ENCODE results near the gene ARHGAP32. TPM values are rescaled to one million over a fixed set of nuclear protein-coding genes. Genes with fewer than 3 reads are reported as not detected.
"Not testable (repeated sequence)": the region's sequence is repeated elsewhere in the genome, so short reads cannot be mapped to it uniquely, and the experiment has no call there.

ARHGAP32 gene
- total RNA-seq, 2 experiments from 2014 or later, result 2.5 to 3.4 TPM

- no peak overlapping the region for H3K27ac Mint-ChIP-seq
- H3K36me3 Mint-ChIP-seq, result no peaks in the 10 kb centered on the region
- no peaks in the 10 kb centered on the region for H3K9me3 Mint-ChIP-seq
- POLR2A ChIA-PET, result no interaction called here
- H3K4me3 Mint-ChIP-seq, result no peak overlapping the region
- H3K27me3 Mint-ChIP-seq, result no peaks in the 10 kb centered on the region
- peaks cover 3% of the 10 kb centered on the region for H3K4me1 Mint-ChIP-seq
- ATAC-seq (ENCODE audit: low read depth), result no peak
- DNase-seq, result no peak
Measured at GRCh38 chr11:129214710-129215295, 22.7 kb upstream of the ARHGAP32 start.

DNA sequence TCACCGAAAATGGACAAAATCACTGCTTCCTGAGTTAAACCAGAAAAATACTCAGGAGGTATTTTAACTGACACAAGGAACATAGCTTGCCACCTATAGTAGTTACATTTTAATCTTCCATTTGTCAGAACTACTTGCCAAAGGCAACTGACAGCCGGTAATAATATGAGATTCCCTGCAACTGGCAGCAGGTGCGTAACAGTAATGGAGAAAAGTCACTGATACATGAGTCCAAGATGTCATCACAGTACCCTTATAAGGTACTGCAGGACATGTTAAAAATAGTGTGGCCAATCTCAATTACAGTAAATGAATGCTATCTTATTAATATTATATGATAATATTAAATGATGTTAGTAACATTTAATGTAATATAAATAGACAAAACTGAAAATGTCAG, 21.1 kb upstream of the ARHGAP32 start:
- no peaks in the 10 kb centered on the region for H3K9me3 Mint-ChIP-seq
- DNase-seq (no peak), ATAC-seq (ENCODE audit: low read depth) (no peak)
- H3K36me3 Mint-ChIP-seq, result no peaks in the 10 kb centered on the region
- POLR2A ChIA-PET, result no interaction called here
- H3K27me3 Mint-ChIP-seq, result no peaks in the 10 kb centered on the region
- peaks cover 3% of the 10 kb centered on the region for H3K4me1 Mint-ChIP-seq
- H3K27ac Mint-ChIP-seq, result no peak overlapping the region
- H3K4me3 Mint-ChIP-seq, result no peak overlapping the region

DNA sequence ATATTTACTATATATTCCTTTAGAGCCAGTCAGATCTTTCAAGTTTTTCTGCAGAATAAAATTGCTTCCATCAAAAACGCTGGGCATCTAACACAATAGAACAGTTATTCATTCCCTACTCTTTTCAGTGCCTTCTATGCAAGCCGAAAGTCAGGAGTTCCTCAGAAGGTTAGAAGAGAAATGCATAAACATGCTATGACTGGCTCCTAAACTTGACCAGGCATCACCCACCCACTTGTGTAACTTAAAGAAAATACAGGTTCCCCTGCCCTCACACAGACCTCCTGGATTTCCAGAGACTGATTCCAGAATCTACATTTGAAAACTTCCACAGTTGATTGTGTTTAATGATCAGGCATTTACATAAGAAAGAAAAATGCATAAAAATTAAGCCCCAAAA, 19.3 kb upstream of the ARHGAP32 start:
- H3K4me1 Mint-ChIP-seq, result peaks cover 3% of the 10 kb centered on the region
- no peaks in the 10 kb centered on the region for H3K36me3 Mint-ChIP-seq
- H3K9me3 Mint-ChIP-seq, result peaks cover 1% of the 10 kb centered on the region
- no peak for ATAC-seq (ENCODE audit: low read depth)
- no peak overlapping the region for H3K4me3 Mint-ChIP-seq
- DNase-seq, result no peak
- POLR2A ChIA-PET, result no interaction called here
- H3K27ac Mint-ChIP-seq, result no peak overlapping the region
- no peaks in the 10 kb centered on the region for H3K27me3 Mint-ChIP-seq

- Mint-ChIP-seq H3K4me1 (peaks cover 3% of the 10 kb centered on the region), H3K4me3 (no peak overlapping the region), H3K9me3 (peaks cover 1% of the 10 kb centered on the region), H3K36me3 (no peaks in the 10 kb centered on the region), H3K27ac (no peak overlapping the region), H3K27me3 (no peaks in the 10 kb centered on the region)
- DNase-seq (no peak), ATAC-seq (ENCODE audit: low read depth) (no peak)
- POLR2A ChIA-PET, result no interaction called here
Measured at GRCh38 chr11:129210831-129211181, 18.7 kb upstream of the ARHGAP32 start.

DNA sequence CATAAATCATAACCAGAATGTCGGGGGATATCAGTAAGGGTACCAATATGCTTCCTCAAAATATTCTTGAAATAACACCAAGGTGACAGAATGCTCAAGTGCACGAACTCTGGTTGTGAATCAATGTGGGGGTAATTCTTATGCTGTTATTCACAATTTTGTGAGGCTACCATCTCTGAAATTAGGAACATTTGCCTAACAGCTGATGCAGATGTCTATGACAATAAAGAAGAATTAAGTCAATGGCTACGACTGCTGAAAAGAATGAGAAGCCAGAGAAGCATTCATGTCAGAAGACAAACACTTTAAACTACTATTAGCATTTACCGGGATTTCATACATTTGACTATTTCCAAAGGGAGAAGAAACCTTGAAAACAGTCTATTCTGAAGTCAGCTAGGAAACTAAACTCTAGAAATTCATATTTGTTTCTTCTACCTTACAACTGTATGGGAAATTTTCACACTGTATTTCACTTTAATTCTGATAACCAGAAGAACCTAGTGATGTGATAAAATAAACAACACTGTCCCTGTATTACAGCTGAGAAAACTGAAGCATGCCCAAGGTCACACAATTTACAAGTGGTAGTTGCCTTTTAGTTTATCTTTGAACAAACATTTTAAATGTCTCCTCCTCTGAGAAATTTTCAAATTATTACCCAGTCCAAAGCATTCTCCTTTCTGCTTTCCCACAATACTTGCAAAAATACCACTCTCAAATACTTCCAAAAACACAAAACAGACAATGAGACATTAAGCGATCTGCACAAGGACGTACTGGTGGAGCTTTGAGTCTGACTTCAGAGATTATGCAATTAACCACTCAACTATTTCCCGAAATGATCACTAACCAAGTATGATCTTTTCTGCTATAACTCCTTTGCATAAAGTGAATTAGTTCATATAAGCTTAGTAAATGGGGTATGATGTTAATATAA, 18.0 kb upstream of the ARHGAP32 start:
- H3K36me3 Mint-ChIP-seq, result no peaks in the 10 kb centered on the region
- H3K4me1 Mint-ChIP-seq, result peaks cover 3% of the 10 kb centered on the region
- no peak for DNase-seq
- no peak for ATAC-seq (ENCODE audit: low read depth)
- no peak overlapping the region for H3K27ac Mint-ChIP-seq
- H3K9me3 Mint-ChIP-seq, result peaks cover 1% of the 10 kb centered on the region
- H3K4me3 Mint-ChIP-seq, result no peak overlapping the region
- H3K27me3 Mint-ChIP-seq, result no peaks in the 10 kb centered on the region
- POLR2A ChIA-PET, result no interaction called here

GRCh38 chr11:129208863-129209262, 16.7 kb upstream of the ARHGAP32 start:
- no peak overlapping the region for H3K27ac Mint-ChIP-seq
- H3K36me3 Mint-ChIP-seq, result no peaks in the 10 kb centered on the region
- H3K9me3 Mint-ChIP-seq, result peaks cover 1% of the 10 kb centered on the region
- H3K27me3 Mint-ChIP-seq, result no peaks in the 10 kb centered on the region
- POLR2A ChIA-PET, result no interaction called here
- no peak overlapping the region for H3K4me3 Mint-ChIP-seq
- no peak for ATAC-seq (ENCODE audit: low read depth)
- DNase-seq, result no peak
- H3K4me1 Mint-ChIP-seq, result no peaks in the 10 kb centered on the region

GRCh38 chr11:129204150-129204838, 12.2 kb upstream of the ARHGAP32 start:
- no peak overlapping the region for H3K4me3 Mint-ChIP-seq
- peaks cover 2% of the 10 kb centered on the region for H3K36me3 Mint-ChIP-seq
- POLR2A ChIA-PET, result interaction anchor here (0.6 kb wide), 1 partner anchor 128 kb away, joined by 3 read pairs; no protein-coding TSS in a partner anchor
- H3K4me1 Mint-ChIP-seq, result no peaks in the 10 kb centered on the region
- no peaks in the 10 kb centered on the region for H3K27me3 Mint-ChIP-seq
- no peak overlapping the region for H3K27ac Mint-ChIP-seq
- no peak for DNase-seq
- H3K9me3 Mint-ChIP-seq, result peaks cover 5% of the 10 kb centered on the region
- ATAC-seq (ENCODE audit: low read depth), result no peak

DNA sequence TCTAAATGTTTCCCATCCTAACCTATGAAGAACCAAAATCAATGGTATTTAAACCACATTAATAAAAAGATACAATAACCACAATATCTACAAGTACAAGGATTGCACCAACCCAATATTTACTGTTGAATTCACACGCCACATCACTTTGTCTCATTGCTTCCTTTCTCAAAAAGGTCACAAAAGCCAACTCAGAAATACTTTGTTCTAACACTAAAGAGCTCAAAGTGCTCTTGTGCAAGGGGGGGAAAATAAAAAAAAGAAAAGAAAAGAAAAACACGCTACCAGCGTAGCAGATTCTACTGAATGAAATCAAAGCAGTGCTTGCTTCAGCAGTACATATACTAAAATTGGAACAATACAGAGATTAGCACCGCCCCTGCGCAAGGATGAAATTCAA, 10.5 kb upstream of the ARHGAP32 start:
- no peaks in the 10 kb centered on the region for H3K4me1 Mint-ChIP-seq
- DNase-seq, result no peak
- H3K27me3 Mint-ChIP-seq, result no peaks in the 10 kb centered on the region
- peaks cover 10% of the 10 kb centered on the region for H3K9me3 Mint-ChIP-seq
- POLR2A ChIA-PET, result no interaction called here
- H3K27ac Mint-ChIP-seq, result no peak overlapping the region
- no peak overlapping the region for H3K4me3 Mint-ChIP-seq
- ATAC-seq (ENCODE audit: low read depth), result no peak
- H3K36me3 Mint-ChIP-seq, result peaks cover 2% of the 10 kb centered on the region

- no peaks in the 10 kb centered on the region for H3K4me1 Mint-ChIP-seq
- H3K36me3 Mint-ChIP-seq, result peaks cover 2% of the 10 kb centered on the region
- no peak overlapping the region for H3K4me3 Mint-ChIP-seq
- H3K27ac Mint-ChIP-seq, result no peak overlapping the region
- ATAC-seq (ENCODE audit: low read depth) (no peak), DNase-seq (no peak)
- POLR2A ChIA-PET, result no interaction called here
- no peaks in the 10 kb centered on the region for H3K27me3 Mint-ChIP-seq
- H3K9me3 Mint-ChIP-seq, result peaks cover 9% of the 10 kb centered on the region
Measured at GRCh38 chr11:129195682-129196081, 3.6 kb upstream of the ARHGAP32 start.

GRCh38 chr11:129191649-129192048, 476 bp downstream of the ARHGAP32 start:
- no peak overlapping the region for H3K27ac Mint-ChIP-seq
- POLR2A ChIA-PET, result no interaction called here
- no peaks in the 10 kb centered on the region for H3K9me3 Mint-ChIP-seq
- no peak overlapping the region for H3K4me3 Mint-ChIP-seq
- H3K27me3 Mint-ChIP-seq, result no peaks in the 10 kb centered on the region
- no peak for ATAC-seq (ENCODE audit: low read depth)
- H3K36me3 Mint-ChIP-seq, result no peaks in the 10 kb centered on the region
- H3K4me1 Mint-ChIP-seq, result no peaks in the 10 kb centered on the region
- DNase-seq, result no peak

DNA sequence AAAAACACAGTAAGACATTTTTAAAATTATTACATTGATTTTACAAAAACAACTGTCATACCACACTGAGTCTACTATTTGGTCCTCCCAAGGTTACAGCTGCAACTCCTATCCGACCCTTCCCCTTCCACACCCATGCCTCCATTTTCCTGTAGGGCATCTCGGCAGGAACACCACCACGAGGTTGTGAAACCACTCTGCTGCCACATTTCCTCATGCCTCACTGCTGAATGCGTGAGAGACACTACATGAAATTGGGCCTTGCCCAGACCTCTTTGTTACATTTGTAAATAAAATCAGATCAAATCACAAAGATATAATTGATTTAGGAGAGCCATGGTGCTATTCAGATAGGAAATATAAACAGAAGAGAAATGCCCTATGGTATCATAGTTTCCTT, 2.0 kb downstream of the ARHGAP32 start:
- peaks cover 2% of the 10 kb centered on the region for H3K36me3 Mint-ChIP-seq
- ATAC-seq (ENCODE audit: low read depth), result no peak
- POLR2A ChIA-PET, result no interaction called here
- no peak overlapping the region for H3K27ac Mint-ChIP-seq
- DNase-seq, result no peak
- peaks cover 2% of the 10 kb centered on the region for H3K9me3 Mint-ChIP-seq
- H3K27me3 Mint-ChIP-seq, result no peaks in the 10 kb centered on the region
- no peaks in the 10 kb centered on the region for H3K4me1 Mint-ChIP-seq
- no peak overlapping the region for H3K4me3 Mint-ChIP-seq

DNA sequence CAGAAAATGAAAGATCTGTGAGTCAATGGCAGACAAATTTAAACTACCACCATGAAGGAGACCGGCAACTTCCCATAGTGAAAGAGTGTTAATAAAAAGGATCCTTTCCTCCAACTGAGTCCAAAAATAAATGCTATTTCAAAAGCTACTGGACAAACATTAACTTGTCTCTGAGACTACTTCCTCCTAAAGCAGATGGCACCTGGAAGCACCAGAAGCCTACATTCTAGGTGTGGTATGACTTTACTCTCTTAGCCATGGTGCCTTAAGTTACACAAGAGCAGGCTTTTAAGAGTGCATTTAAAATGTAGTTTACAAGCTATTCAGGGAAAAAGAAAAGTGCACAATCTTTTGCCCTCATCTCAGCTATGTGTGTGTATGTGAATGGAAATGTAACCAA, 2.5 kb downstream of the ARHGAP32 start:
- ATAC-seq (ENCODE audit: low read depth), result no peak
- POLR2A ChIA-PET, result no interaction called here

GRCh38 chr11:129185082-129185481, 7.0 kb downstream of the ARHGAP32 start:
- H3K36me3 Mint-ChIP-seq; H3K27me3 Mint-ChIP-seq; H3K9me3 Mint-ChIP-seq; DNase-seq; H3K4me1 Mint-ChIP-seq; ATAC-seq (ENCODE audit: low read depth); POLR2A ChIA-PET; H3K27ac Mint-ChIP-seq; H3K4me3 Mint-ChIP-seq: not testable (repeated sequence)

More for the DNA sequence above, 2.5 kb downstream of the ARHGAP32 start:
- DNase-seq, result no peak
- Mint-ChIP-seq H3K27ac (no peak overlapping the region), H3K4me3 (no peak overlapping the region), H3K9me3 (peaks cover 2% of the 10 kb centered on the region), H3K27me3 (no peaks in the 10 kb centered on the region), H3K4me1 (no peaks in the 10 kb centered on the region), H3K36me3 (peaks cover 2% of the 10 kb centered on the region)

- Mint-ChIP-seq H3K27ac (no peak overlapping the region), H3K36me3 (peaks cover 2% of the 10 kb centered on the region), H3K9me3 (peaks cover 2% of the 10 kb centered on the region), H3K4me1 (no peaks in the 10 kb centered on the region), H3K4me3 (no peak overlapping the region), H3K27me3 (no peaks in the 10 kb centered on the region)
- POLR2A ChIA-PET, result no interaction called here
- ATAC-seq (ENCODE audit: low read depth) (no peak), DNase-seq (no peak)
Measured at GRCh38 chr11:129184581-129184980, 7.5 kb downstream of the ARHGAP32 start.
